Gastrocnemius medialis (tissue), 4 donors: ENCODE results near the gene FIP1L1.

Source experiments
- CTCF ChIP-seq, 5 experiments: fragments of 450-650 bp in 3 of 5; fragments of 200-600 bp in 2 of 5; sonication (generic) in 2 of 5; IDR thresholded peaks in 4 of 5; conservative IDR thresholded peaks in 1 of 5; 1 replicate in 4 of 5; 2 replicates in 1 of 5; pipeline ENCODE4 v1.5.1; 2016 to 2019; ENCODE audit warnings: antibody characterized with exemption in 5 of 5, mild to moderate bottlenecking in 3 of 5, moderate library complexity in 3 of 5
- POLR2A ChIP-seq, 2 donors: fragments of 450-650 bp; IDR thresholded peaks; one replicate each; pipeline ENCODE4 v1.6.1; 2017; ENCODE audit warnings: antibody characterized with exemption in 2 of 2, mild to moderate bottlenecking in 2 of 2, moderate library complexity in 2 of 2

GRCh38 chr4:53459548-53459947 lies 82.1 kb downstream of the FIP1L1 start:
- TF ChIP-seq CTCF (IDR thresholded peaks at IDR 0.05 in 4 of 5, conservative IDR thresholded peaks at IDR 0.05 in 1 of 5) = no peak
- TF ChIP-seq POLR2A (IDR thresholded peaks at IDR 0.05) = no peak
